SK-N-SH (cell line): ENCODE data around the gene SDS. TPM values are rescaled to one million over a fixed set of nuclear protein-coding genes. Genes with fewer than 3 reads are reported as not detected.

ENCODE experiments used
- CTCF ChIA-PET: fragments of 300-600, 350-600 bp; formaldehyde crosslinking; extraction: SDS; loops from one replicate; lab custom pipeline; 2021; lab: Yijun Ruan, JAX
- POLR2A ChIA-PET: fragments of 350-600 bp; sonication (Branson Sonifier 250); formaldehyde crosslinking; extraction: SDS; loops from one replicate; lab custom pipeline; 2020; ENCODE audit warnings: antibody characterized with exemption, inconsistent platforms; lab: Yijun Ruan, JAX
- DNase-seq: peaks from one replicate; pipeline ENCODE4 v3.0.0; 2012
- H2AFZ ChIP-seq: fragments of 200-600 bp; sonication (generic); 2 replicates; pipeline ENCODE4 v1.8.1; 2016; ENCODE audit warnings: antibody characterized with exemption, mild to moderate bottlenecking, low read depth
- H3F3A ChIP-seq: fragments of 200-600 bp; sonication (generic); replicated peaks from 2 replicates; pipeline ENCODE3; 2016; ENCODE audit warnings: antibody characterized with exemption, mild to moderate bottlenecking; ENCODE audit not compliant: insufficient read depth
- H3K27ac ChIP-seq, 2 experiments: fragments of 200-500 bp in 1 of 2; fragments of 200-600 bp in 1 of 2; sonication (Bioruptor generic) in 1 of 2; sonication (generic), shearing (Covaris generic) in 1 of 2; 2 replicates each; pipeline versions ENCODE4 v1.5.1 to v1.6.1; 2014 to 2016; ENCODE audit warnings: low read depth in 2 of 2, inconsistent platforms in 1 of 2, low read length in 1 of 2, mild to moderate bottlenecking in 1 of 2, mixed read lengths in 1 of 2
- H3K27me3 ChIP-seq: fragments of 200-600 bp; sonication (generic), shearing (Covaris generic); 2 replicates; pipeline ENCODE4 v1.6.1; 2016; ENCODE audit warnings: mixed run types; ENCODE audit not compliant: insufficient read depth
- H3K36me3 ChIP-seq, 2 experiments: fragments of 200-500 bp in 1 of 2; fragments of 200-600 bp in 1 of 2; sonication (Bioruptor generic) in 1 of 2; sonication (generic) in 1 of 2; replicated peaks in 1 of 2; 2 replicates each; pipeline versions ENCODE3 to v1.5.1; 2014 to 2016; ENCODE audit warnings: low read length in 1 of 2, mild to moderate bottlenecking in 1 of 2; ENCODE audit not compliant: insufficient read depth in 2 of 2, control insufficient read depth in 1 of 2
- H3K4me1 ChIP-seq, 2 experiments: fragments of 200-500 bp in 1 of 2; fragments of 200-600 bp in 1 of 2; sonication (Bioruptor generic) in 1 of 2; sonication (generic), shearing (Covaris generic) in 1 of 2; 2 replicates each; pipeline versions ENCODE4 v1.5.1 to v1.6.1; 2014 to 2016; ENCODE audit warnings: low read depth in 1 of 2, low read length in 1 of 2, mixed run types in 1 of 2; ENCODE audit not compliant: insufficient read depth in 2 of 2, control insufficient read depth in 1 of 2
- H3K4me2 ChIP-seq: fragments of 200-600 bp; sonication (generic), shearing (Covaris generic); 2 replicates; pipeline ENCODE4 v1.6.1; 2017; ENCODE audit warnings: mixed run types
- H3K4me3 ChIP-seq, 2 experiments: fragments of 200-500 bp in 1 of 2; fragments of 200-600 bp in 1 of 2; sonication (Bioruptor generic) in 1 of 2; sonication (generic), shearing (Covaris generic) in 1 of 2; 2 replicates each; pipeline versions ENCODE4 v1.5.1 to v1.8.1; 2014 to 2016; ENCODE audit warnings: low read depth in 2 of 2, inconsistent platforms in 1 of 2, low read length in 1 of 2, mild to moderate bottlenecking in 1 of 2, mixed read lengths in 1 of 2, moderate library complexity in 1 of 2
- H3K79me2 ChIP-seq: fragments of 200-600 bp; sonication (generic); 2 replicates; pipeline ENCODE4 v1.8.1; 2017; ENCODE audit warnings: mild to moderate bottlenecking; ENCODE audit not compliant: insufficient read depth
- H3K9ac ChIP-seq: fragments of 200-600 bp; sonication (generic); 2 replicates; pipeline ENCODE4 v1.6.1; 2017; ENCODE audit warnings: mixed run types
- H3K9me2 ChIP-seq: fragments of 200-600 bp; sonication (generic); 2 replicates; pipeline ENCODE4 v1.6.1; 2017; ENCODE audit warnings: mixed run types
- H3K9me3 ChIP-seq: fragments of 200-600 bp; sonication (generic); 2 replicates; pipeline ENCODE4 v1.6.1; 2017; ENCODE audit warnings: mixed run types, mild to moderate bottlenecking, moderate library complexity
- H4K20me1 ChIP-seq: fragments of 200-600 bp; sonication (generic); 2 replicates; pipeline ENCODE4 v1.6.1; 2017; ENCODE audit warnings: mild to moderate bottlenecking, mixed run types; ENCODE audit not compliant: insufficient read depth
- CHD2 ChIP-seq: fragments of 150-350 bp; IDR thresholded peaks from 2 replicates; pipeline ENCODE4 v1.6.1; 2018; ENCODE audit warnings: low read length; ENCODE audit not compliant: partially characterized antibody
- CTCF ChIP-seq: fragments of 200-600 bp; sonication (generic); IDR thresholded peaks from 2 replicates; pipeline ENCODE4 v1.6.1; 2017; ENCODE audit warnings: antibody characterized with exemption, mild to moderate bottlenecking, moderate library complexity
- EP300 ChIP-seq, 2 experiments: IDR thresholded peaks; 2 replicates each; pipeline versions ENCODE4 v1.4.0 to v1.6.1; 2012; ENCODE audit warnings: borderline replicate concordance in 1 of 2, low read depth in 1 of 2, low read length in 1 of 2
- FOXJ3 ChIP-seq: sonication (generic); formaldehyde crosslinking; IDR thresholded peaks from 2 replicates; pipeline ENCODE4 v1.5.1; 2020; ENCODE audit warnings: mild to moderate bottlenecking, missing genetic modification reagents
- FOXM1 ChIP-seq: IDR thresholded peaks from 2 replicates; pipeline ENCODE4 v1.4.0; 2012; ENCODE audit warnings: low read depth, mild to moderate bottlenecking
- GATA2 ChIP-seq: sonication (generic); formaldehyde crosslinking; IDR thresholded peaks from 2 replicates; pipeline ENCODE4 v1.5.0; 2020; ENCODE audit warnings: mild to moderate bottlenecking, missing genetic modification reagents
- MXI1 ChIP-seq: IDR thresholded peaks from 2 replicates; pipeline ENCODE4 v1.6.1; 2012; ENCODE audit warnings: mild to moderate bottlenecking, low read depth, low read length, improper control_type of control experiment
- POLR2AphosphoS5 ChIP-seq: IDR thresholded peaks from 2 replicates; pipeline ENCODE4 v1.6.1; 2012; ENCODE audit warnings: low read depth, low read length
- RAD21 ChIP-seq: IDR thresholded peaks from 2 replicates; pipeline ENCODE4 v1.6.1; 2012; ENCODE audit warnings: mild to moderate bottlenecking, low read length
- REST ChIP-seq: IDR thresholded peaks from 2 replicates; pipeline ENCODE4 v1.6.1; 2012; ENCODE audit warnings: mild to moderate bottlenecking, low read depth, low read length, moderate library complexity
- RFX5 ChIP-seq: IDR thresholded peaks from 2 replicates; pipeline ENCODE4 v1.6.1; 2012; ENCODE audit warnings: mild to moderate bottlenecking, improper control_type of control experiment, low read length
- SIN3A ChIP-seq: IDR thresholded peaks from 2 replicates; pipeline ENCODE4 v1.6.1; 2012; ENCODE audit warnings: low read depth, mild to moderate bottlenecking, low read length, moderate library complexity, borderline replicate concordance
- USF2 ChIP-seq: fragments of 150-350 bp; IDR thresholded peaks from 2 replicates; pipeline ENCODE4 v1.6.1; 2017; ENCODE audit warnings: antibody characterized with exemption, low read length, low read depth, borderline replicate concordance
- WGBS: methylation state at CpG from one replicate; pipeline ENCODE4 v1.1.6; 2017; ENCODE audit warnings: low lambda C conversion rate; 5-methylcytosine and 5-hydroxymethylcytosine counted together
- polyA plus RNA-seq, 3 experiments: library from polyadenylated mRNA; depleted of rRNA; stranded (reverse); fragments of >200 nt; gene quantifications; 2 replicates each; pipeline ENCODE4 v1.2.3, GENCODE V29; 2012

The SDS gene
- polyA plus RNA-seq, 1 of the 3 experiments (the other 2 are of a cell fraction), result 0.08 TPM

- TF ChIP-seq RFX5, result no peak
- TF ChIP-seq FOXJ3, result no peak
- TF ChIP-seq CTCF, result no peak
- TF ChIP-seq REST, result peak; percentile 86
- TF ChIP-seq FOXM1, result no peak
Measured at GRCh38 chr12:113422030-113422885, 18.6 kb upstream of the SDS start, which contains the start of gene SDSL (continued).

DNA sequence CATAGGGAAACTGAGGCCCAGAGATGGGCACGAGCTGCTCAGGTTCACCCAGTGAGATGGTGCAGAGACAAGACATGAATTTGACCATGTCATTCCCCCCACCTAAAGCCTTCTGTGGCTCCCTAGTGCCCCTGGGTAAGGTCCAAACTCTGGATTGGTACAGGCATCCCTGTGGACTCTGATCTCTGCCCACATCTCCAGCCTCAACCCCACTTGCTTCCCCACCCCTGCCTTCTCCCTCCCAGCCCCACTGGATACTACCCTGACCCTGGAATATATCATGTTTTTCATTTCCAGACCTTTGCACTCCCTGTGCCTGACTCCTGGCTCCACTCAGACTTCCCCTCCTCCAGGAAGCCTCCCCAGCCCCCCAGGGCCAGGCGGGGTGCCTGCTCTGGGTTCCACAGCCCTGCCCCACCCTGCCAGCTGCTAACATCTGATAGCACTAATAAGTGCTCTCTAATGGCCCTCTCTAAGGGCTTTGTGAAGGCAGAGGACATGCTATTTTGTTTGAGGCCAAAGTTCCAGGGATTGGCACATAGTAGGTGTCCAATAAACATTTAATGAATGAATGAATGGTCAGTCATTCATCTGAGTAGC, 17.4 kb upstream of the SDS start:
- no peak for DNase-seq
- Histone ChIP-seq H3K4me3 (no peak overlapping the region), H3K79me2 (peaks cover 10% of the 10 kb centered on the region), H3K27me3 (no peaks in the 10 kb centered on the region), H3K36me3 (no peaks in the 10 kb centered on the region), H3K9me3 (no peaks in the 10 kb centered on the region), H4K20me1 (no peaks in the 10 kb centered on the region), H2AFZ (no peak overlapping the region), H3F3A (no peaks in the 10 kb centered on the region), H3K27ac (no peak overlapping the region), H3K4me2 (no peak overlapping the region), H3K4me1 (peaks cover 0 to 5% of the 10 kb centered on the region in 2 experiments; a peak in 1 of 4 replicates), H3K9ac (no peak overlapping the region)
- 80% methylated on average over 2 of the region's 2 CpGs for WGBS
- CTCF ChIA-PET, result interaction anchor here (0.6 to 4.7 kb wide), 3 partner anchors 100 to 501 kb away, joined by 3 to 42 read pairs (median 3); no protein-coding TSS in a partner anchor
- TF ChIP-seq POLR2AphosphoS5 (no peak), MXI1 (no peak), EP300 (IDR thresholded peaks at IDR 0.05; ENCODE audit: borderline replicate concordance in 1 of 2, low read depth in 1 of 2, low read length in 1 of 2) (no peak), RAD21 (no peak), CHD2 (no peak), GATA2 (CRISPR knock-in tag) (no peak), USF2 (no peak), SIN3A (no peak), FOXM1 (no peak)
- TF ChIP-seq, all 33 proteins: peak for 0
- H3K9me2 ChIP-seq, result no peaks in the 10 kb centered on the region
- POLR2A ChIA-PET, result interaction anchor here (1.5 kb wide), 1 partner anchor 25 kb away, joined by 4 read pairs; no protein-coding TSS in a partner anchor
